Brain microvascular endothelial cell (primary cell): ENCODE data around the gene LCMT1.
"Not testable (repeated sequence)": the region's sequence is repeated elsewhere in the genome, so short reads cannot be mapped to it uniquely, and the experiment has no call there.

Experiments used
- DNase-seq: peaks from one replicate; pipeline ENCODE4 v3.0.0-alpha.2; 2020
- H3K27ac ChIP-seq: fragments of 250-450 bp; sonication (Bioruptor Pico); 2 replicates; pipeline ENCODE4 v1.5.1; 2020; ENCODE audit warnings: mild to moderate bottlenecking, moderate library complexity
- H3K27me3 ChIP-seq: fragments of 250-450 bp; sonication (Bioruptor Pico); replicated peaks from 2 replicates; pipeline ENCODE4 v1.5.1; 2020; ENCODE audit warnings: mild to moderate bottlenecking
- H3K36me3 ChIP-seq: fragments of 250-450 bp; sonication (Bioruptor Pico); replicated peaks from 2 replicates; pipeline ENCODE4 v1.5.1; 2020; ENCODE audit warnings: mild to moderate bottlenecking
- H3K4me3 ChIP-seq: 2 replicates; pipeline ENCODE4 v1.5.1; 2011; ENCODE audit warnings: low read depth, mild to moderate bottlenecking, control low read depth, low read length, moderate library complexity
- in situ Hi-C: cut with HindIII; loops from 2 replicates; pipeline ENCODE4 v1.10.0; 2017; ENCODE audit warnings: low sequenced_read_pairs, low pct_ligation_motif_present
- TF ChIP-seq, protein P1 (sequence below): IDR thresholded peaks from 2 replicates; pipeline ENCODE4 v1.5.1; 2011; ENCODE audit warnings: low read depth, mild to moderate bottlenecking, moderate library complexity, low read length, control low read depth, inconsistent platforms; ENCODE audit errors: missing control alignments

The LCMT1 gene

DNA sequence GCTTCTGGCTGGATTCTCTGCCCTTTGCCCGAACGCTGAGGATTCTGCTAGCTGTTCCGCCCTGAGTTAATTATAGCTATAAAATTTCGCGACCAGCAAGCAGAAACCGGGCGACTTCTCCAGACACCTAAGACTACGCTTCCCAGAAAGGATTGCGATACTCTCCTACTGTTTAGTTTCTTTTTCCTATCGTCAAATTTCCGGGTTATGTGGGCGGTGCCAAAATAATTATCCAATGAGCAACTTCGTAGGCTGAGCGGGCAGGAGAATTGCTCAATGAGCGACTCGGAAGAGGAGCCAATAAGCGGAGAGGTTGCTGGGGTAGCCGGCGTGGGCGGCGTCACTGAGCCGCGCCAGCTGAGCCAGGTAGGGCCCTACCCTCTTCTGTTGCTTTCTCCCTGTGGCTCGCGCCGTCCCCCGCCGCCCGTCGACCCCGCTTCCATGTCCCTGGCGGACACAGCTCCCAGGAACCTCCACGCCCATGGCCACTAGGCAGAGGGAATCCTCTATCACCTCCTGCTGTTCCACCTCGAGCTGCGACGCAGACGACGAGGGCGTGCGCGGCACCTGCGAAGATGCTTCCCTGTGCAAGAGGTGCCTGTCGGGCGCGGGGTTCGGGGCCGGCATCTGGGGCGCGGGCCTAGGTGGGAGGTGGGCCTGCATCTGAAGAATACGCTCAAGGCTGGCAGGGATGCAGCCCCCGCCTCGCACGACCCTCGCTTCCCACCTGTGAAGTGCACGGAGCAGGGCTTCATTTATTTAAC is at the start of gene LCMT1:
LCMT1 (plus strand) TSS at position 340 of the 764 bp plus-strand sequence; CDS start at position 482, 142 bp downstream.
- Histone ChIP-seq H3K27me3 (no peaks in the 10 kb centered on the region), H3K36me3 (no peaks in the 10 kb centered on the region), H3K4me3 (peak within 1 kb of the TSS; percentile 96), H3K27ac (peak within 1 kb of the TSS; percentile 67)
- in situ Hi-C loops: no loop called here
- TF ChIP-seq, protein P1, sequence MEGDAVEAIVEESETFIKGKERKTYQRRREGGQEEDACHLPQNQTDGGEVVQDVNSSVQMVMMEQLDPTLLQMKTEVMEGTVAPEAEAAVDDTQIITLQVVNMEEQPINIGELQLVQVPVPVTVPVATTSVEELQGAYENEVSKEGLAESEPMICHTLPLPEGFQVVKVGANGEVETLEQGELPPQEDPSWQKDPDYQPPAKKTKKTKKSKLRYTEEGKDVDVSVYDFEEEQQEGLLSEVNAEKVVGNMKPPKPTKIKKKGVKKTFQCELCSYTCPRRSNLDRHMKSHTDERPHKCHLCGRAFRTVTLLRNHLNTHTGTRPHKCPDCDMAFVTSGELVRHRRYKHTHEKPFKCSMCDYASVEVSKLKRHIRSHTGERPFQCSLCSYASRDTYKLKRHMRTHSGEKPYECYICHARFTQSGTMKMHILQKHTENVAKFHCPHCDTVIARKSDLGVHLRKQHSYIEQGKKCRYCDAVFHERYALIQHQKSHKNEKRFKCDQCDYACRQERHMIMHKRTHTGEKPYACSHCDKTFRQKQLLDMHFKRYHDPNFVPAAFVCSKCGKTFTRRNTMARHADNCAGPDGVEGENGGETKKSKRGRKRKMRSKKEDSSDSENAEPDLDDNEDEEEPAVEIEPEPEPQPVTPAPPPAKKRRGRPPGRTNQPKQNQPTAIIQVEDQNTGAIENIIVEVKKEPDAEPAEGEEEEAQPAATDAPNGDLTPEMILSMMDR: no peak
- peak; percentile 97 for DNase-seq

DNA sequence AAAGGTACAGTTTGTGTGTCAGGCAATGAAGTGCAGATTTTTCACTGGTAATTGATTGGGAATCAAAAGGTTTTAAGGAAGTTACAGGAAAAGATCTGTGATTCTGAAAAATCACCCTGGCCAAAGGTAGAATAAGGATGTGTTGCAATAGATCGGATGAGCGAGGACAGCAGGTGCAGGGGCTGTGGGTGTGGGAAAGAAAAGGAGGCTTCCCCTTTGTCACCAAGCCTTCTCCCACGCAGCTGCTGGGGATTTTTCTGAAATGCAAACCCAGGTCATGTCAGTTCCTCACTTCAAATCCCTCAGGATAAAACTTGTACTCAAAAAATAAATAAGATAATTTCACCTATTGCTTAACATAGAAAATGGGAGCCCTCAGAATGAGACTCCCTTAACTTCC is 48.4 kb upstream of the LCMT1 start:
- Histone ChIP-seq H3K27ac (no peak overlapping the region), H3K27me3 (no peaks in the 10 kb centered on the region), H3K4me3 (no peak overlapping the region), H3K36me3 (no peaks in the 10 kb centered on the region)
- in situ Hi-C loops: no loop called here
- TF ChIP-seq, protein P1: no peak
- DNase-seq: no peak

DNA sequence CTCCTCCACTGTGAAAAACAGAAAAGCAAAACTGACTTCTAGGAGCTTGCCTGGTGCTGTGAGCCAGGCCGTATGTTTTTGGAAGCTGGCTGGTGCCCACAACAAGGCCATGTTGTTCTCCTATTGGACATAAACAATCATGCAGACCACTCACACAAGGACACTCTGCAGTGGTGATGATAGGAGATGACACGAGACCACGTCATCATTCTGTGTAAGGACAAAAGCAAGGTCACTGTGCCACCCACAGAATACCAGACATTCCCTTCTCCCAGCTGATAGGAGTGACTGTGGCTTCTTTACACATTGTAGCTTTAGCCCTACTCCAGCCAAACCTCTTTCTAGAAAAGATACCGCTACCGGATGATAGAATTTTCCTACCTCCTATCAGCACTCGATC is 47.7 kb upstream of the LCMT1 start:
- TF ChIP-seq, protein P1: no peak
- no peaks in the 10 kb centered on the region for H3K36me3 ChIP-seq
- in situ Hi-C loops: no loop called here
- no peak overlapping the region for H3K4me3 ChIP-seq
- peak overlapping the region; percentile 34 for H3K27ac ChIP-seq
- peak; percentile 90 for DNase-seq
- no peaks in the 10 kb centered on the region for H3K27me3 ChIP-seq

DNA sequence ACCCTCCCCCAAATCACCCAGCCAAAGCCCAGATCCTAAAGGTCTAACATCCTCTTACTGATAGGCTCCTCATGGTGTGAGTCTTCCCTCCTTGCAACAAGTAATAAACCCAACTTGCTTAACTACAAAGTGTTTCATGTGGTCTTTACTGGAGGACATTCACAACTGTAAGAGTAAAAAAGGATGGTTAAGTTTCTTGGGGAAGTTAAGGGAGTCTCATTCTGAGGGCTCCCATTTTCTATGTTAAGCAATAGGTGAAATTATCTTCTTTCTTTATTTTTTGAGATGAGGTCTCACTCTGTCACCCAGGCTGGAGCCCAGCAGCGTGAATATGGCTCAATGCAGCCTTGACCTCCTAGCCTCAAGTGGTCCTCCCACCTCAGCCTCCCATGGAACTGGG is 47.3 kb upstream of the LCMT1 start:
- H3K27me3 ChIP-seq, DNase-seq, in situ Hi-C loops, H3K36me3 ChIP-seq, H3K4me3 ChIP-seq: not testable (repeated sequence)
- H3K27ac ChIP-seq: peak overlapping the region; percentile 34

DNA sequence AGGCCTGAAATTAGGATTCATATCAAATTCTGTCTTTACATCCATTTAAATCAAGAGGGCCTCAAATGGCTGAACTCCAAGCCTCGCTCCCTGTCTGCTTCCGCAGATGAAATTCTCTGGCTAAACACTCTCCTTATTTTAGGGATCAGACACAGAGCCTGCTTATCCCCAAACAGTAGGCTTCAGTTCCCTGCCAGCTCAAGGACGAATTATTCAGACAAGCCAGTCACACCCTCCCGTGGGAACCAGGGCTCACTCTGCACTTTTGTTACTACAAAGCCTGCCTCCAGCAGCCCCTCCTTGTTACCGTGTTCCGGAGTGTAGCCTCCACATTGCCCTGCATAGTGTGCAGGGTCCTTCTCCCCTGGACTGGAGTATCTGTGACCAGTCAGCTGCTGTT is 46.6 kb upstream of the LCMT1 start:
- DNase-seq: no peak
- Histone ChIP-seq H3K27me3 (no peaks in the 10 kb centered on the region), H3K27ac (no peak overlapping the region), H3K36me3 (no peaks in the 10 kb centered on the region), H3K4me3 (no peak overlapping the region)
- in situ Hi-C loops: no loop called here
- TF ChIP-seq, protein P1: no peak

DNA sequence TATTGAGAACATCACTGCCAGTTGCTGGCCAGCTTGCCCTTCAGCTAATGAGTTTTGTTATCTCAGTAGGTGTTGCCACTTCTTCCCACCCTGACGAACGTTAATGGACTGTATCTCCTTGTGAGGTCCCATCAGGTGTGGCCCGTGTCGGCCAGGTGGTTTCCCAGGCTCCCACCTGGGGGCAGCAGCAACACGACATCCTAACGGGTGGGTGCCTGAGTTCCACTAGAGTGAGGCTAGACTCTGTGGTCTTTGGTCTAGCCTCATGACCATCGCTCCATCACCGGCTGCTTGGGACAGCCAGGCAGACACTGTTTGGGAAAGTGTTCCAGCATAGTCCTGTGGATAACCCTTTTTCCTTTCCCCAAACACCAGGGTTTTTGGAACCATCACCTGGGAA is 45.6 kb upstream of the LCMT1 start:
- no peaks in the 10 kb centered on the region for H3K27me3 ChIP-seq
- H3K4me3 ChIP-seq: no peak overlapping the region
- in situ Hi-C loops: no loop called here
- TF ChIP-seq, protein P1: no peak
- H3K36me3 ChIP-seq: no peaks in the 10 kb centered on the region
- no peak for DNase-seq
- H3K27ac ChIP-seq: no peak overlapping the region
